Stimulated activated CD4-positive, alpha-beta T cell treated with anti-CD3 and anti-CD28 coated beads, Interleukin-4, amount 100 ng/mL, for 24 hours (primary cell): ENCODE results near the gene SPTSSB.

Experiments used
- DNase-seq: peaks from one replicate; pipeline ENCODE4 v3.0.0-alpha.2; 2020

Gene SPTSSB

GRCh38 chr3:161390200-161390599, 18.9 kb upstream of the SPTSSB start:
- DNase-seq, result no peak

DNA sequence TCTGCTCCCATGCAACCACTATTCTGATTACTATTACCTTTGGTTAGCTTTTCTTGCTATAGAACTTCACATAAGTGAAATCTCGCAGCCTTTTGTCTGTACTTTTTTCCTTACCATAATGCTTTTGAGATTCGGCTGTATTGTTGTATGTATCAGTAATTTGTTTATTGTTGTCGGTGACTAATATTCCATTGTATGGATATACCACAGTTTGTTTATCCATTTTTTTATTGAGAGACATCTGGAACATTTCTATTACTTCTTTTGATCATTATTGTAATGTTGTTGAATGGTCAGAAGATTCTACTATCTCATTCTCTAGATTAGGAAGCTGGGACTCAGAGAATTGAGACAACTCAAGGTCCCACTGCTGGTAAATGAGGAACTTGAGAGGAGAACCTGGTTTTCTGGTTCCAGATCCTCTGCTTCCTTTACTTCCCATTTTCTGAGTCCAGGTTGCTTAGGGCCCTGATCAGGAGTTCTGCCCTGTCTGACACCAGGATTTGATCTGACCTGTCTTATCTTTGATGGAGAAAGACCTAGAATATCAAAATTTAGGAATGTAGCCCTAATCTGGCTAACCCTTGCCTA, 18.2 kb upstream of the SPTSSB start:
- DNase-seq, result no peak

GRCh38 chr3:161388855-161389254, 17.5 kb upstream of the SPTSSB start:
- DNase-seq, result no peak

DNA sequence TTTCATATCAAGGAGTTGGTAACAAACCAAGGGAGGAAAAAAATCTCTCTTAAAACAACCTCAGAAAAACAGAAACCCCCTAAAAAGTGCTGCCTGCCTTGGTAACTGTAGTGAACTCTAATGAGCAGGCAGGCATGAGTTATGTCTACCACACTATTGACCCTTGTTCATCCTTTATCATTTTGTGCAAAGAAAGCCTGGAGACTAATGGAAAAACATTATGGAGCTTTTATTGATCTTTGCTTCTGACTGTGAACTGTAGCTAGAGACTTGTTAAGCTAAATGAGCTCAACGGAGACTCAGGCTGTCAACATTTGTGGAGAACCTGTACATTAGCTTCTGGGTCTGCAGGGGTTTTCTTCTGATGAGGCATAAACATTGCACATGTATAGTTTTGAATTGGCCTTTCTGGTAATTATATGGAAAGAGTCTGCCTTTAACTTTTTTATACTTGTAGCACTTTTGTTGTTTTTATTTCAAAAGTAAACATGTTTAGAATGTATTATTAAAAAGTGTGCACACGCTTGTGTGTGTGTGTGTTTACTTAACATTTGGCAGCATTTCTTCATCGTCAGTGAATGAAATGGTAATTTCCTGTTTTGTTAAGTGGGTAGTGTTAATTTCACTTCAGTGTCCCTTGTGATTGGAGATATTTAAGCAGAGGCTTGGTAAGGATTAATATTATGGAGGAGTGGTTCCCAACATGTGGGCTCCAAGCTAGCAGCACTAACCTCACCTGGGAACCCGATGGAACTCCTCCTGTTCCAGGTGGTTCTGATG, 15.9 kb upstream of the SPTSSB start:
- DNase-seq, result no peak

DNA sequence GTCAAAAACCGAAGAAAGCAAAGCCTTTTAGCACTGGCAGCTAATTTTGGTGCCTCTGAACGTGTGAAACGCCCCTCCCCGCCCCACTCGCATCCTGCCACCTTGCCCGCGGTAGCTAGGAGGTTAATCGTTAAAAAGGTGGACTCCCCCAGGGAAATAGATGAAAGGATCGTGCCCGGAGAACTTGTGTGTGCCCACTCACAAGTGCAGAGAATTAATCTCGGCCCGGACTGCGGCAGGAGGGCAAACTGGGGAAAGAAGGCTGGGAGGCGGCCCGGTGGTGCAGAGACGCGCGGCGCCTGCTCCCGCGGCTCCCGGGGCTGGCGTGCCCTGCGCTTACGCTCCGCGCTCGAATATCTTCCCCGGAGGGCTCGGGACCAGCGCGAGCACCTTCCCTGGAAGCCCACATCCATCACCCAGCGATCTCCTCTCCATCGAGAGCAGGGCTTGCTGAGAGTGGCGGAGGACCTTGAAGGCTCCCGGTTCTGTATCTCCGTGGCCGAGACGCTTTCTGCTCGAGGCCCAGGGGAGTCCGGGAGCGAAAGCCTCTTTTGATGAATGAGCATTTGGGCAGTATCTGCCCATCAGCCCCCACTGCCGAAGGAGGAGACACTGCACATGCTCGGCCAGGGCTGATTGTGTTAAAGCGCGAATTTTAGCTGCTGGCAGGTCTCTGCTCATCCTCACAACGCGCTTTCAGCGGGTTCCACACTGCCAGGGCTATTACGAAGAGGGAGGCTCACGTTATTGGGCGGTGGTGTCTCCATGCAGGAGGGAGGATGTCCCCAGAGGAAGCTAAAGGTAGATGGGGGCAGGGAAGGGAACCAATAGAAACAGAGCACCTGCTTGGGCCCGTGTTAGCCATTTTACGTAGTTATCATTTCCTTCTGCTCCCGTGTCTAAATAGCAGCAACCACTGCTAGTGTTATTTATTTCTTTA, 1.3 kb upstream of the SPTSSB start:
- peak; percentile 12 for DNase-seq

- DNase-seq, result no peak
Observed at GRCh38 chr3:161369531-161369930, 1.8 kb downstream of the SPTSSB start.

- no peak for DNase-seq
Observed at GRCh38 chr3:161366094-161366493, 5.2 kb downstream of the SPTSSB start.

GRCh38 chr3:161358488-161358887, 12.8 kb downstream of the SPTSSB start:
- no peak for DNase-seq

- no peak for DNase-seq
Observed at GRCh38 chr3:161356287-161356686, 15.0 kb downstream of the SPTSSB start.

- DNase-seq, result no peak
Observed at GRCh38 chr3:161355508-161355907, 15.8 kb downstream of the SPTSSB start.

DNA sequence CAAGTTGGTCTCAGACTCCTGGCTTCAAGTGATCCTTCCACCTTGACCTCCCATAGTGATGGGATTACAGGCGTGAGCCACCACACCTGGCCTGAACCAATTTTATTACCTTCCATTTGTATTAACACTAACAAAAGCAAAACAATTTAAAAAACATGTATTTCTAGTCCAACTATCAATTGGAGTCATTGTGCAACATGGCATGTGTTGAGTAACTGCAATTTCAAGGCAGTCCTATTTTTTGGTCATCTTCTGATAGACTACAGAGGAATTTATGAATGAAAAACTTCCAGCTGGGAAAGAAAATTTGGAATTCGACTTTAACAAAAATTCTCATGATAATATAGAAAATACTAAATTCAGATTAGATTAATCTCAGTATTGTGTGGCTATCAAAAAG, 16.8 kb downstream of the SPTSSB start:
- DNase-seq, result no peak

DNA sequence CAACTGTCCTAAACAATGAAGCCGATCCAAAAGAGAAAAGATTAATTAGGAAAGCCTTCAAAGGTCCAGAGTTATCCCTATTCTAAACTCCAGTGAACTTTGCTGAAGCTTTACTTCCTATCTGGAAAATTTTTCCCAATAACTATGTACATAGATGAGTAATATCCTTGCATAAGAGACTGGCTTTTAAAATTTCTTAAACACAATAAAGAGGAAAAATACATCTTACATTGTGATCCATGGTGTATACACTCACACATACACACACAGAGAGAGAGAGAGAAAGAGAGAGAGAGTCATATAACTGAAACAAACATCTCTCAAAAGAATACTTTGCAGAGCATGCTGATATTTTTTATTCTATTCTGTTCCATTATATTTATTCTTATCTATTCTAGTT, 20.0 kb downstream of the SPTSSB start:
- no peak for DNase-seq

- no peak for DNase-seq
Observed at GRCh38 chr3:161350916-161351315, 20.4 kb downstream of the SPTSSB start.

- DNase-seq, result peak; percentile 44
Observed at GRCh38 chr3:161349529-161350312, 21.6 kb downstream of the SPTSSB start.

DNA sequence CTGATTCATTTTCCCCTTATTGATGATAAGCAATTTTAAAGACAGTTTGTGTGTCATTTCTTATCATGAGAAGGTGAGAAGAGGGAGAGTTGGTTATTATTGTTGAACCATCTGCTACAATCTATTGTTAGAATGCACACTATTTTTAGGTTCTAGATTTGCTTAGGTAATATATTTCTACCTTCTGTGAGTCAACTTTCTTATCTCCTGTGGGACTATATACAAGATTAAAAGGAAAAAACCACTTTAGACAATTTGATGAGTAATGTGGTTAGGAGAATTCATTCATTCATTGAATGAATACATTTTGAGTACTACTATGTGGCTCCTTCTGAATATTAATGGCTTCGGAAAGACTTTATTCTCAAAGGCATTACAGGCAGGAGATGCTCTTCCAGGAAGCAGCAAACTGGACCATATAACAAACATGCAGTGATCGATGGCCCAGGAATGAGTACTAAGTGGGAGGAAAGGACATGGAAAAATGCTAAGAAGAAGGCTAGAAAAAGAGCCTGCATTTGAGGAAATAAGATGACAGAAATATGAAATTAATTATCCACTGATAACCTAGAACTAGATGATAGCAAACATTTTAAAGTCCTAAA, 22.4 kb downstream of the SPTSSB start:
- DNase-seq, result no peak

DNA sequence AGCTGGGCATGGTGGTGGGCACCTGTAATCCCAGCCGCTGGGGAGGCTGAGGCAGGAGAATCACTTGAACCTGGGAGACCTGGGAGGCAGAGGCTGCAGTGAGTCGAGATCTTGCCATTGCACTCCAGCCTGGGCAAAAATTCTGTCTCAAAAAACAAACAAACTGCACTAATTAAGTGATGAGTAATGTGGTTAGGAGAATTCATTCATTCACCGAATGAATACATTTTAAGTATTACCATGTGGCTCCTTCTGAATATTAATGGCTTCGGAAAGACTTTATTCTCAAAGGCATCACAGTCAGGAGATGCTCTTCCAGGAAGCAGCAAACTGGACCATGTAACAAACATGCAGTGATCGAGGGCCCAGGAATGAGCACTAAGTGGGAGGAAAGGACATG, 23.6 kb downstream of the SPTSSB start:
- DNase-seq, result no peak

DNA sequence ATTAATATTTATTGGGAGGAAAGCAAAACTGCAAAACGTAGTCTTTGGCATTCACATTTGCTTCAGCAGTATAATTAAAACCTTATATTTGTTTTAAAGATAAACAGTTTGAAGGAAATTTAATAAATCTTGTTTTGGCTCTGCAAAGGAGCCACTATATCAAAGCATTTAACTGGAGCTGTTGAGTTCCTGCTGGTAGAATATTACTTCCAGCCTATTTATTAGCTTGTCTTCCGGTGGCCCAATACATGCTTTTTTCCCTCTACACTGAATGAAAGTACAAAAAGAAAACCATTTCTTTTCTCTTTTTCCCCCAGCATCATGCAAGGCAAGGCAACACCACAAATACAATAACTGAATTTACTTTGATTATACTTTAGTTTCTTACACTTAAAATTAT, 26.3 kb downstream of the SPTSSB start:
- DNase-seq, result no peak

DNA sequence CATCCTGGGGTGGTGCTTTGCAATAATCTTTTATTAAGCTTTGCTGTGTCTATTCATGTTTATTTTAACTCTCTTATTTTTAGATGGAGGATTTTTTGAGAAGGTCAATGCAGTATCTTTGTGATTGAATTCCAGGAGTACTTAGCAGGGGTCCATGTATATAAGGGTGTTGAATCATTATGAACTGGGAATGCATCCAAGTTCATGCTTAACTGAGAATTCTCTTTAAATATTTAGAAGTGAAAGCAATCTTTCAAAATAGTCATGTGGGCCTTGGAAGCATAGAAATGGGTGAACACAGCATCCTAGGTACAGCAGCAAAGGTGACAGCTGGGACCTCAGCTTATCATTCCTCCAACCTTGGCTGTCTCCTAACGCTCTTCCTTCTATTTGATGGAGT, 27.3 kb downstream of the SPTSSB start:
- no peak for DNase-seq

DNA sequence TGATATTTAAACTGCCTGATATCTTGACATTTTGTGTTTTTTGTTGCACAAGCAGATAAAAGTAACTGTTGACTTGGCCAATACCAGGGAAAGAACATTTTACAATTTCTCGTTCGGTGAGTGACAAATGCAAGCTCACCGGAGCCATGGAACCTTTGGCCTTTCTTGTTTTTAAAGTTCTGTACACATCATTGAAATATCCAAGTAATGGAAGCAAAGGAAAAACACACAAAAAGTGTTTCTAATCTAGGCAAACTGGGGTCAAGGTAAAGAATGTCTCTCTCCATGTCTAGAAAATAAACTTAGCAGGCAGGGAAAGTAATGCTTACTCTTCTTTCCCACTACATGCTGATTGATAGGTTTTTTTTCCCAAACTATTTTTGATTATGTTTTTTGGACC, 27.8 kb downstream of the SPTSSB start:
- no peak for DNase-seq

- DNase-seq, result no peak
Observed at GRCh38 chr3:161342629-161343028, 28.7 kb downstream of the SPTSSB start.

GRCh38 chr3:161339517-161340500, 31.5 kb downstream of the SPTSSB start:
- no peak for DNase-seq
